Mucosa of rectum (tissue), 2 donors: ENCODE results near the gene MASP2.
"Not testable (repeated sequence)": the region's sequence is repeated elsewhere in the genome, so short reads cannot be mapped to it uniquely, and the experiment has no call there.

ENCODE experiments used
- H3K27ac ChIP-seq, 2 donors: one replicate each; pipeline ENCODE4 v1.7.0; 2013; ENCODE audit warnings: inconsistent platforms in 2 of 2, low read depth in 2 of 2, low read length in 2 of 2
- H3K27me3 ChIP-seq, 2 donors: one replicate each; pipeline ENCODE4 v1.7.0; 2013; ENCODE audit warnings: low read length in 2 of 2; ENCODE audit not compliant: control insufficient read depth in 2 of 2, insufficient read depth in 2 of 2
- H3K36me3 ChIP-seq, 2 donors: one replicate each; pipeline ENCODE4 v1.7.0; 2013; ENCODE audit warnings: low read length in 2 of 2; ENCODE audit not compliant: control insufficient read depth in 2 of 2, insufficient read depth in 2 of 2
- H3K4me1 ChIP-seq, 2 donors: one replicate each; pipeline ENCODE4 v1.7.0; 2013; ENCODE audit warnings: low read length in 2 of 2, mild to moderate bottlenecking in 1 of 2; ENCODE audit not compliant: control insufficient read depth in 2 of 2, insufficient read depth in 2 of 2
- H3K4me3 ChIP-seq, 2 donors: one replicate each; pipeline ENCODE4 v1.7.0; 2013; ENCODE audit warnings: low read length in 2 of 2
- H3K9ac ChIP-seq, 2 donors: one replicate each; pipeline ENCODE4 v1.7.0; 2013; ENCODE audit warnings: low read length in 2 of 2, low read depth in 1 of 2, mild to moderate bottlenecking in 1 of 2
- H3K9me3 ChIP-seq, 2 donors: one replicate each; pipeline ENCODE4 v1.7.0; 2013; ENCODE audit warnings: low read length in 2 of 2; ENCODE audit not compliant: control insufficient read depth in 2 of 2
- donor health status: healthy.
- donor health status: Normal muscosa, but diverticular disease.

Gene MASP2

GRCh38 chr1:11039351-11040104 is 7.5 kb downstream of the MASP2 start:
- H3K4me1 ChIP-seq = no peaks in the 10 kb centered on the region
- no peak overlapping the region for H3K9ac ChIP-seq
- H3K36me3 ChIP-seq = no peaks in the 10 kb centered on the region
- no peaks in the 10 kb centered on the region for H3K9me3 ChIP-seq
- H3K27me3 ChIP-seq = no peaks in the 10 kb centered on the region
- no peak overlapping the region for H3K4me3 ChIP-seq
- no peak overlapping the region for H3K27ac ChIP-seq

- no peak overlapping the region for H3K9ac ChIP-seq
- no peak overlapping the region for H3K27ac ChIP-seq
- no peak overlapping the region for H3K4me3 ChIP-seq
Measured at GRCh38 chr1:11037740-11038182, 9.3 kb downstream of the MASP2 start.

GRCh38 chr1:11037019-11037739 is 9.9 kb downstream of the MASP2 start:
- H3K27ac ChIP-seq, H3K9me3 ChIP-seq, H3K4me3 ChIP-seq, H3K27me3 ChIP-seq, H3K36me3 ChIP-seq, H3K4me1 ChIP-seq, H3K9ac ChIP-seq: not testable (repeated sequence)

More at GRCh38 chr1:11037740-11038182, 9.3 kb downstream of the MASP2 start:
- no peaks in the 10 kb centered on the region for H3K27me3 ChIP-seq
- no peaks in the 10 kb centered on the region for H3K9me3 ChIP-seq
- H3K4me1 ChIP-seq = no peaks in the 10 kb centered on the region
- no peaks in the 10 kb centered on the region for H3K36me3 ChIP-seq

- H3K4me1 ChIP-seq = no peaks in the 10 kb centered on the region
- peaks cover 4 to 20% of the 10 kb centered on the region in 2 donors for H3K36me3 ChIP-seq
- H3K27me3 ChIP-seq = no peaks in the 10 kb centered on the region
- no peak overlapping the region for H3K9ac ChIP-seq
- H3K27ac ChIP-seq = no peak overlapping the region
- no peaks in the 10 kb centered on the region for H3K9me3 ChIP-seq
- no peak overlapping the region for H3K4me3 ChIP-seq
Measured at GRCh38 chr1:11031624-11032262, 15.3 kb downstream of the MASP2 start.

- no peaks in the 10 kb centered on the region for H3K4me1 ChIP-seq
- no peaks in the 10 kb centered on the region for H3K9me3 ChIP-seq
- H3K4me3 ChIP-seq = no peak overlapping the region
- no peaks in the 10 kb centered on the region for H3K27me3 ChIP-seq
- H3K27ac ChIP-seq = no peak overlapping the region
- H3K36me3 ChIP-seq = peaks cover 12 to 29% of the 10 kb centered on the region in 2 donors
- H3K9ac ChIP-seq = no peak overlapping the region
Measured at GRCh38 chr1:11030865-11031264, 16.2 kb downstream of the MASP2 start.

- Histone ChIP-seq H3K4me3 (no peak overlapping the region), H3K4me1 (no peaks in the 10 kb centered on the region), H3K36me3 (peaks cover 37 to 52% of the 10 kb centered on the region in 2 donors), H3K27ac (no peak overlapping the region), H3K9me3 (no peaks in the 10 kb centered on the region), H3K9ac (no peak overlapping the region), H3K27me3 (no peaks in the 10 kb centered on the region)
Measured at GRCh38 chr1:11028018-11028417, 19.0 kb downstream of the MASP2 start.

GRCh38 chr1:11027316-11027715 is 19.7 kb downstream of the MASP2 start:
- no peak overlapping the region for H3K4me3 ChIP-seq
- no peaks in the 10 kb centered on the region for H3K9me3 ChIP-seq
- H3K4me1 ChIP-seq = no peaks in the 10 kb centered on the region
- no peaks in the 10 kb centered on the region for H3K27me3 ChIP-seq
- H3K27ac ChIP-seq = no peak overlapping the region
- H3K9ac ChIP-seq = no peak overlapping the region
- H3K36me3 ChIP-seq = peaks cover 39 to 56% of the 10 kb centered on the region in 2 donors

- Histone ChIP-seq H3K9ac (no peak overlapping the region), H3K4me3 (no peak overlapping the region), H3K27ac (no peak overlapping the region), H3K9me3 (no peaks in the 10 kb centered on the region), H3K4me1 (no peaks in the 10 kb centered on the region), H3K27me3 (no peaks in the 10 kb centered on the region), H3K36me3 (peaks cover 43 to 60% of the 10 kb centered on the region in 2 donors)
Measured at GRCh38 chr1:11026903-11027302, 20.1 kb downstream of the MASP2 start.

GRCh38 chr1:11026052-11026451 is 21.0 kb downstream of the MASP2 start:
- H3K4me1 ChIP-seq = no peaks in the 10 kb centered on the region
- H3K4me3 ChIP-seq = no peak overlapping the region
- H3K27me3 ChIP-seq = no peaks in the 10 kb centered on the region
- H3K9me3 ChIP-seq = no peaks in the 10 kb centered on the region
- H3K9ac ChIP-seq = no peak overlapping the region
- H3K27ac ChIP-seq = no peak overlapping the region
- H3K36me3 ChIP-seq = peaks cover 52 to 69% of the 10 kb centered on the region in 2 donors

- Histone ChIP-seq H3K9me3 (no peaks in the 10 kb centered on the region), H3K27me3 (no peaks in the 10 kb centered on the region)
Measured at GRCh38 chr1:11025618-11026017, 21.4 kb downstream of the MASP2 start.

More at GRCh38 chr1:11025618-11026017, 21.4 kb downstream of the MASP2 start:
- Histone ChIP-seq H3K4me3 (no peak overlapping the region), H3K9ac (no peak overlapping the region), H3K36me3 (peaks cover 56 to 71% of the 10 kb centered on the region in 2 donors), H3K4me1 (no peaks in the 10 kb centered on the region), H3K27ac (no peak overlapping the region)
